ENCODE data around the gene CENPX. TPM values are rescaled to one million over a fixed set of nuclear protein-coding genes. Genes with fewer than 3 reads are reported as not detected.

Gene CENPX
- total RNA-seq, 1 donor from 2014 or later = 43.8 TPM

GRCh38 chr17:82034371-82035011, 11.8 kb upstream of the CENPX start:
- TF ChIP-seq CTCF (IDR thresholded peaks at IDR 0.05) = no peak
- H3K4me3 ChIP-seq = no peak overlapping the region
- H3K9me3 ChIP-seq = no peaks in the 10 kb centered on the region
- no peak for ATAC-seq
- H3K27me3 ChIP-seq (ENCODE audit: low read depth) = peaks cover 8% of the 10 kb centered on the region
- DNase-seq = no peak
- no peaks in the 10 kb centered on the region for H3K36me3 ChIP-seq
- intact Hi-C loops (cut with DNase I) = no loop called here
- peaks cover 45% of the 10 kb centered on the region for H3K4me1 ChIP-seq
- no peak overlapping the region for H3K27ac ChIP-seq

GRCh38 chr17:82033359-82034085, 10.8 kb upstream of the CENPX start:
- H3K4me1 ChIP-seq = peaks cover 43% of the 10 kb centered on the region
- intact Hi-C loops (cut with DNase I) = no loop called here

GRCh38 chr17:82031885-82032627, 9.4 kb upstream of the CENPX start:
- DNase-seq (no peak), ATAC-seq (peak; percentile 24 to 47)
- no peak for TF ChIP-seq CTCF (IDR thresholded peaks at IDR 0.05)
- Histone ChIP-seq H3K27me3 (ENCODE audit: low read depth) (peaks cover 8% of the 10 kb centered on the region), H3K9me3 (no peaks in the 10 kb centered on the region), H3K36me3 (no peaks in the 10 kb centered on the region), H3K27ac (no peak overlapping the region), H3K4me3 (peak overlapping the region; percentile 40), H3K4me1 (peaks cover 34% of the 10 kb centered on the region)
- intact Hi-C loops (cut with DNase I) = no loop called here

More at GRCh38 chr17:82033359-82034085, 10.8 kb upstream of the CENPX start:
- Histone ChIP-seq H3K27ac (no peak overlapping the region), H3K4me3 (no peak overlapping the region), H3K36me3 (no peaks in the 10 kb centered on the region), H3K9me3 (no peaks in the 10 kb centered on the region), H3K27me3 (ENCODE audit: low read depth) (peaks cover 8% of the 10 kb centered on the region)
- no peak for DNase-seq
- TF ChIP-seq CTCF (IDR thresholded peaks at IDR 0.05) = no peak
- ATAC-seq = no peak

- H3K27me3 ChIP-seq (ENCODE audit: low read depth) = peaks cover 8% of the 10 kb centered on the region
- H3K27ac ChIP-seq = peak within 1 kb of the TSS; percentile 37
- no peaks in the 10 kb centered on the region for H3K36me3 ChIP-seq
- H3K9me3 ChIP-seq = no peaks in the 10 kb centered on the region
- no peak for DNase-seq
- TF ChIP-seq CTCF (IDR thresholded peaks at IDR 0.05) = no peak
- peak; percentile 0 to 9 for ATAC-seq
- peak within 1 kb of the TSS; percentile 62 for H3K4me3 ChIP-seq
- intact Hi-C loops (cut with DNase I) = no loop called here
- H3K4me1 ChIP-seq = peaks cover 29% of the 10 kb centered on the region
Measured at GRCh38 chr17:82031303-82031884, 8.7 kb upstream of the CENPX start, which contains the start of gene RAC3. Gene RAC3 (plus strand): TSS chr17:82031678. CDS start chr17:82031762, 84 bp downstream.

All from lower lobe of right lung (tissue), 2 donors.